HEK293T (cell line): Measurements from ENCODE around the gene SEMA4A.

Experiments
- CTCF ChIA-PET: fragments of 350-600 bp; formaldehyde crosslinking; extraction: SDS; loops from one replicate; lab custom pipeline; 2021; ENCODE audit warnings: antibody characterized with exemption, inconsistent platforms; lab: Yijun Ruan, JAX
- POLR2A ChIA-PET: fragments of 350-600 bp; formaldehyde crosslinking; extraction: SDS; loops from one replicate; lab custom pipeline; 2020; ENCODE audit warnings: antibody characterized with exemption, inconsistent platforms; lab: Yijun Ruan, JAX
- DNase-seq: peaks from one replicate; pipeline ENCODE4 v3.0.0; 2012; ENCODE audit warnings: mixed read lengths; ENCODE audit errors: extremely low spot score
- ARNT ChIP-seq: fragments of 450-650 bp; IDR thresholded peaks from 2 replicates; pipeline ENCODE4 v1.6.1; 2017; ENCODE audit warnings: mild to moderate bottlenecking
- BHLHE40 ChIP-seq: fragments of 450-650 bp; IDR thresholded peaks from 2 replicates; pipeline ENCODE4 v1.6.1; 2016; ENCODE audit warnings: mild to moderate bottlenecking, moderate library complexity, borderline replicate concordance
- CTBP1 ChIP-seq: fragments of 450-650 bp; IDR thresholded peaks from 2 replicates; pipeline ENCODE4 v1.6.1; 2016; ENCODE audit warnings: borderline replicate concordance
- ELF4 ChIP-seq: fragments of 450-650 bp; IDR thresholded peaks from 2 replicates; pipeline ENCODE4 v1.6.1; 2017; ENCODE audit warnings: antibody characterized with exemption
- FOXA1 ChIP-seq: fragments of 450-650 bp; IDR thresholded peaks from 2 replicates; pipeline ENCODE4 v1.6.1; 2016; ENCODE audit warnings: mild to moderate bottlenecking
- FOXK2 ChIP-seq: fragments of 450-650 bp; IDR thresholded peaks from 2 replicates; pipeline ENCODE4 v1.6.1; 2016; ENCODE audit warnings: mild to moderate bottlenecking
- FOXM1 ChIP-seq: fragments of 450-650 bp; IDR thresholded peaks from 2 replicates; pipeline ENCODE4 v1.6.1; 2017; ENCODE audit warnings: mild to moderate bottlenecking, borderline replicate concordance
- HDGF ChIP-seq: fragments of 450-650 bp; IDR thresholded peaks from 2 replicates; pipeline ENCODE4 v1.6.1; 2017; ENCODE audit warnings: antibody characterized with exemption, borderline replicate concordance
- L3MBTL2 ChIP-seq: fragments of 450-650 bp; conservative IDR thresholded peaks from 2 replicates; pipeline ENCODE4 v1.6.1; 2016; ENCODE audit warnings: mild to moderate bottlenecking
- LEF1 ChIP-seq: fragments of 450-650 bp; IDR thresholded peaks from 2 replicates; pipeline ENCODE4 v1.6.1; 2017; ENCODE audit warnings: mild to moderate bottlenecking, borderline replicate concordance
- NFRKB ChIP-seq: fragments of 450-650 bp; IDR thresholded peaks from 2 replicates; pipeline ENCODE4 v1.6.1; 2016; ENCODE audit warnings: mild to moderate bottlenecking, moderate library complexity
- PKNOX1 ChIP-seq: fragments of 450-650 bp; IDR thresholded peaks from 2 replicates; pipeline ENCODE4 v1.6.1; 2016
- SP1 ChIP-seq: fragments of 450-650 bp; IDR thresholded peaks from 2 replicates; pipeline ENCODE4 v1.6.1; 2017
- SUZ12 ChIP-seq: fragments of 450-650 bp; IDR thresholded peaks from 2 replicates; pipeline ENCODE4 v1.6.1; 2016; ENCODE audit warnings: mild to moderate bottlenecking
- TARDBP ChIP-seq: fragments of 450-650 bp; IDR thresholded peaks from 2 replicates; pipeline ENCODE4 v1.6.1; 2016
- ZNF384 ChIP-seq: fragments of 450-650 bp; IDR thresholded peaks from 2 replicates; pipeline ENCODE4 v1.6.1; 2016

SEMA4A gene

GRCh38 chr1:156153362-156153761, at the start of gene SEMA4A:
Gene SEMA4A (plus strand): TSS chr1:156153585. CDS start chr1:156154579, 994 bp downstream.
- CTCF ChIA-PET, result no interaction called here
- DNase-seq, result no peak
- no peak for TF ChIP-seq FOXK2
- no peak for TF ChIP-seq NFRKB
- no peak for TF ChIP-seq SP1
- TF ChIP-seq ELF4, result no peak
- TF ChIP-seq PKNOX1, result no peak
- no peak for TF ChIP-seq L3MBTL2
- no peak for TF ChIP-seq ARNT
- TF ChIP-seq FOXA1, result no peak
- TF ChIP-seq FOXM1, result no peak
- no peak for TF ChIP-seq SUZ12
- TF ChIP-seq ZNF384, result no peak
- no peak for TF ChIP-seq TARDBP
- TF ChIP-seq CTBP1, result no peak
- TF ChIP-seq HDGF, result no peak
- no peak for TF ChIP-seq BHLHE40
- TF ChIP-seq LEF1, result no peak
- POLR2A ChIA-PET, result interaction anchor here (1.0 to 1.2 kb wide), 2 partner anchors 40 to 59 kb away, joined by 3 to 4 read pairs; partner anchors contain the start of genes PMF1 and SLC25A44

- POLR2A ChIA-PET, result interaction anchor here (1.1 to 11.3 kb wide), 3 partner anchors 10 to 178 kb away, joined by 4 to 60 read pairs (median 7); partner anchors contain the start of genes LMNA and SMG5
Observed at GRCh38 chr1:156104065-156104810, 49.1 kb upstream of the SEMA4A start.

DNA sequence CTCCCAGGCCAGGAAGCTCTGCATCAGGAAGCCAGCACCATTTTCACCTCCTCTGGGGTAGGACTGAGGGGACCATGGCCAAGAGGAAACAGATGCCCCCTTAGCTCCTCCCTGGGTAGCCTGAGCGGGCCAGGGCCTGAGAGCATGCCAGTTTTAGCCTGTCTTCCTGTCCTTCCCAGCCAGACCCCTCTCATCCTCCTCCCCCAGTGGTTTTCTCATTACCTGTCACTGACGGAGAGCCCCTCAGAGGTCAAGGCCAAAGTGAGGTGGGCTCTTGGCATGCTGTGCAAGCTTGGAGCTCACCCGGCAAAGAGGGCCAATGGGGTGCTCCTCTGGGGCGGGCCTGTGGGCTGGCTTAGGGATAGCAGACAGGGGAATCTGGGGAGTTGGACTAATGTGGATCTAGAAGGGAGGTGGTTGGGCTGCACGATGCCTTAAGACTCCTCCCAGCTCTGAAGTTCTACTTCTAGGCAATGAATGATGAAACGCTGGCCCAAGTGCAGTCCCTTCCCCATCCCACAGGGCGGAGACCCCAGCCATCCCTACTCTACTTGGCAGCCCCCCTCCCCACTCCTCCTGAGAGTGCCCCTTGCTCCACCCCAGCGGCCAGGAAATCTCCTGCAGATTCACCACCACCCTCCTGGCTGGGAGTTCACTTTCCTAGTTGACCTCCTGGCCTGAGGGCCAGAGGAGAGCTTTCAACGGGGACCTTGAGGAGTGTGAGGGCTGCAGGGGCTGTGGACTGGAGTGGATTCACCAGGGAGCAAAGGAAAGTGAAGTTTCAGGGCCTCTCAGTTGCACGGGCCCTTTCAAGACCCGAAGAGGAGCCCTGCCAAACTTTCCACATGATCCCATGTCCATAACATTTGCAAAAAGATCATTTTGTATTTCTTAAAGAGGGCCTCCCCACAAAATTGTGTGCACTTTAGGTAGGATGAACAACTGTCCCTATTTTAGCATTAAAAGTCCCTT, 48.2 kb upstream of the SEMA4A start:
- ChIA-PET POLR2A (interaction anchor here (1.1 to 11.3 kb wide), 8 partner anchors 9 to 178 kb away, joined by 3 to 60 read pairs (median 5); partner anchors contain the start of genes LMNA, SLC25A44 and SMG5), CTCF (interaction anchor here (0.7 to 2.1 kb wide), 9 partner anchors 8 to 120 kb away, joined by 3 to 10 read pairs (median 4); no protein-coding TSS in a partner anchor)
- TF ChIP-seq SP1 (no peak), ZNF384 (no peak), FOXA1 (no peak), HDGF (no peak), BHLHE40 (no peak), ELF4 (no peak), CTBP1 (no peak), NFRKB (no peak), ARNT (no peak), L3MBTL2 (no peak), LEF1 (no peak), SUZ12 (no peak), FOXK2 (no peak), PKNOX1 (no peak)
- no peak for DNase-seq

More at GRCh38 chr1:156104065-156104810, 49.1 kb upstream of the SEMA4A start:
- no peak for DNase-seq
- TF ChIP-seq TARDBP (no peak), ZNF384 (no peak), FOXA1 (no peak), SP1 (no peak), NFRKB (no peak), L3MBTL2 (no peak), FOXK2 (no peak), PKNOX1 (no peak)
- CTCF ChIA-PET, result interaction anchor here (0.6 to 2.0 kb wide), 8 partner anchors 12 to 294 kb away, joined by 3 to 12 read pairs (median 4); no protein-coding TSS in a partner anchor

- ChIA-PET POLR2A (interaction anchor here (1.0 to 11.3 kb wide), 10 partner anchors 7 to 106 kb away, joined by 3 to 60 read pairs (median 4); partner anchors contain the start of genes LMNA, PMF1 and SLC25A44), CTCF (interaction anchor here (2.1 to 3.4 kb wide), 2 partner anchors 10 to 23 kb away, joined by 10 to 28 read pairs; no protein-coding TSS in a partner anchor)
- no peak for DNase-seq
- TF ChIP-seq TARDBP (no peak), ARNT (no peak), CTBP1 (no peak), HDGF (no peak)
Observed at GRCh38 chr1:156106624-156107488, 46.5 kb upstream of the SEMA4A start.

DNA sequence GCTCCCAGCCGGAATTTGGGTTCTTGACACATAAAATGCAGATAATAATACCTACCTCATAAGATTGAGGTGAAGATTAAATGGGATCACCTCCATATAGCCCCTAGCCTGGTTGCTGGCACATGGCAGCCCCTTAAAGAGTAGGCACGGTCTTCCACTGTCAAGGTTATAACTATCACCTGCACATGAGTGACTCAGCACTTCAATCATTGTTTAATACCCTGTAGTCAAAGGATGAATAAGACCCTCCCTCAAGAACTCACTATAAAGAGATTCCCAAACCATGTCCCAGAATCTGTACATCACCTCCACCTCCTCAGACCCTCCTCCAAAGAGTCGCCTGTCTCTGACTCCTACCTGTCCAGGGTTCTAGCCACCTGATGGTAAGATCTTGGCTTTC, 45.3 kb upstream of the SEMA4A start:
- POLR2A ChIA-PET, result interaction anchor here (1.1 to 2.3 kb wide), 2 partner anchors 12 to 21 kb away, joined by 3 to 17 read pairs; no protein-coding TSS in a partner anchor

More for the DNA sequence above, 45.3 kb upstream of the SEMA4A start:
- CTCF ChIA-PET, result interaction anchor here (3.4 kb wide), 1 partner anchor 22 kb away, joined by 28 read pairs; no protein-coding TSS in a partner anchor
- no peak for DNase-seq
- TF ChIP-seq SUZ12, result no peak
- TF ChIP-seq SP1, result no peak
- no peak for TF ChIP-seq NFRKB
- TF ChIP-seq CTBP1, result no peak
- no peak for TF ChIP-seq ELF4
- TF ChIP-seq ZNF384, result no peak
- TF ChIP-seq TARDBP, result no peak
- no peak for TF ChIP-seq FOXM1
- TF ChIP-seq BHLHE40, result no peak
- no peak for TF ChIP-seq PKNOX1
- no peak for TF ChIP-seq LEF1
- no peak for TF ChIP-seq ARNT
- no peak for TF ChIP-seq FOXK2
